Measurements from ENCODE around the gene RRAGB.

DNA sequence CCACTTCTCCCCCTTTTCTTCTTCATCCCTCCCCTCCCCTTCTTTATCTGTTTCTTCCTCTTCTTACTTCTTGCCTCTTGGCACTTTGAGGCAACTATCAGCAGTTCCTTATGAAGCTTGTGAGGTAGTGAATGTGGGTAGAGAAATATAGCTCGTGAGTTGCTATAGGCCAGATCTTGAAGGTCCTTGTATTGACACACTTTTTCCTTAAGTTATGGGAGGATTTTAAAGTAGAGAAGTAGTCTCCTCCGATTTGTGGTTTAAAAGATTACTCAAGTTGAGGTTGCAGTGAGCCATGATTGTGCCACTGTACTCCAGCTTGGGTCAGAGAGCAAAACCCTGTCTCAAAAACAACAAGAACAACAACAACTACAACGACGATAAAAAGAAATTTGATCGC is 3.4 kb upstream of the RRAGB start:
- TF ChIP-seq POLR2A (IDR thresholded peaks at IDR 0.05), result no peak
- TF ChIP-seq, protein P1, sequence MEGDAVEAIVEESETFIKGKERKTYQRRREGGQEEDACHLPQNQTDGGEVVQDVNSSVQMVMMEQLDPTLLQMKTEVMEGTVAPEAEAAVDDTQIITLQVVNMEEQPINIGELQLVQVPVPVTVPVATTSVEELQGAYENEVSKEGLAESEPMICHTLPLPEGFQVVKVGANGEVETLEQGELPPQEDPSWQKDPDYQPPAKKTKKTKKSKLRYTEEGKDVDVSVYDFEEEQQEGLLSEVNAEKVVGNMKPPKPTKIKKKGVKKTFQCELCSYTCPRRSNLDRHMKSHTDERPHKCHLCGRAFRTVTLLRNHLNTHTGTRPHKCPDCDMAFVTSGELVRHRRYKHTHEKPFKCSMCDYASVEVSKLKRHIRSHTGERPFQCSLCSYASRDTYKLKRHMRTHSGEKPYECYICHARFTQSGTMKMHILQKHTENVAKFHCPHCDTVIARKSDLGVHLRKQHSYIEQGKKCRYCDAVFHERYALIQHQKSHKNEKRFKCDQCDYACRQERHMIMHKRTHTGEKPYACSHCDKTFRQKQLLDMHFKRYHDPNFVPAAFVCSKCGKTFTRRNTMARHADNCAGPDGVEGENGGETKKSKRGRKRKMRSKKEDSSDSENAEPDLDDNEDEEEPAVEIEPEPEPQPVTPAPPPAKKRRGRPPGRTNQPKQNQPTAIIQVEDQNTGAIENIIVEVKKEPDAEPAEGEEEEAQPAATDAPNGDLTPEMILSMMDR (IDR thresholded peaks at IDR 0.05), result no peak

All from uterus (tissue), 2 donors.